Adrenal gland (tissue), 12 donors: ENCODE results near the gene BUD23. TPM values are rescaled to one million over a fixed set of nuclear protein-coding genes. Genes with fewer than 3 reads are reported as not detected.

ENCODE experiments used
- DNase-seq, 7 donors: peaks; one replicate each; pipeline ENCODE4 v3.0.0-alpha.2; 2019 to 2020
- H3K27ac ChIP-seq, 5 donors: fragments of 200-600 bp; sonication (generic) in 4 of 5; 1 replicate in 3 of 5; 2 replicates in 2 of 5; pipeline versions ENCODE4 v1.5.1 to v1.8.0; 2016 to 2020; ENCODE audit warnings: mild to moderate bottlenecking in 1 of 5
- H3K27me3 ChIP-seq: fragments of 200-600 bp; 2 replicates; pipeline ENCODE4 v1.8.0; 2021
- H3K36me3 ChIP-seq, 2 donors: fragments of 200-600 bp; replicated peaks in 1 of 2; 1 replicate in 1 of 2; 2 replicates in 1 of 2; pipeline versions ENCODE4 v1.5.1 to v1.8.0; 2018 to 2022
- H3K4me1 ChIP-seq, 2 donors: fragments of 200-600 bp; replicated peaks in 1 of 2; 1 replicate in 1 of 2; 2 replicates in 1 of 2; pipeline versions ENCODE4 v1.5.1 to v1.8.0; 2018 to 2021
- H3K4me3 ChIP-seq, 4 donors: fragments of 200-600 bp; sonication (generic) in 3 of 4; one replicate each; pipeline ENCODE4 v1.5.1; 2016 to 2018
- H3K9me3 ChIP-seq, 3 donors: fragments of 200-600 bp; sonication (generic) in 1 of 3; replicated peaks in 1 of 3; 1 replicate in 2 of 3; 2 replicates in 1 of 3; pipeline versions ENCODE4 v1.5.1 to v1.8.0; 2016 to 2021
- CTCF ChIP-seq, 6 experiments: fragments of 450-650 bp in 4 of 6; fragments of 200-600 bp in 2 of 6; sonication (generic) in 1 of 6; IDR thresholded peaks; 1 replicate in 5 of 6; 2 replicates in 1 of 6; pipeline versions ENCODE4 v1.5.1 to v1.8.0; 2016 to 2021; ENCODE audit warnings: antibody characterized with exemption in 6 of 6, mild to moderate bottlenecking in 2 of 6, moderate library complexity in 1 of 6
- POLR2A ChIP-seq, 2 donors: fragments of 450-650 bp; IDR thresholded peaks; one replicate each; pipeline ENCODE4 v1.6.1; 2017; ENCODE audit warnings: antibody characterized with exemption in 2 of 2, mild to moderate bottlenecking in 2 of 2, moderate library complexity in 1 of 2
- WGBS, 4 donors: extraction: QIAGEN DNeasy Blood & Tissue Kit in 2 of 4; methylation state at CpG; one replicate each; pipeline versions ENCODE4 v1.1.5 to v1.1.7; 2013 to 2017; 5-methylcytosine and 5-hydroxymethylcytosine counted together
- intact Hi-C, 2 donors: fragments of 100-400 bp; cut with DNase I; formaldehyde crosslinking; loops; one replicate each; pipeline versions ENCODE4 v1.14.1 to v1.15.0; 2022 to 2023
- polyA plus RNA-seq, 3 donors: library from polyadenylated mRNA; stranded (reverse); fragments of 200-250 nt in 2 of 3; fragments of 350-450 nt in 1 of 3; fragmentation: Illumina TruSeq in 1 of 3; extraction: RNeasy Lipid Tissue Mini Kit (QIAGEN cat#74804) in 1 of 3; gene quantifications; one replicate each; pipeline ENCODE4 v1.2.3, GENCODE V29; 2013 to 2014
- total RNA-seq, 9 donors: library from RNA; depleted of rRNA in 4 of 9; stranded (reverse); fragments of >200 nt in 4 of 9; fragments of 120-200 nt in 1 of 9; fragmentation: NEBNext Ultra II Directional in 1 of 9; extraction: Animal tissue kit (Norgen Biotek cat#: 25700) in 1 of 9; gene quantifications; one replicate each; pipeline versions ENCODE4 v1.1.0 to v1.2.4, GENCODE V29; 2013 to 2023
- donor health status: healthy with polysubstance abuse.
- donor health status: Bipolar disorder and iron deficiency.
- donor health status: DM: yes; HTN: yes; CAD: no.
- donor health status: DM: no; HTN: no; CAD: no.
- donor health status: DM: no; HTN: no; CAD: no.
- donor health status: DM: yes; HTN: yes; CAD: no.

The BUD23 gene
- total and polyA plus RNA-seq, 12 donors: 34.7 to 123 (median 64.5) TPM

GRCh38 chr7:73734619-73735527 is 51.5 kb downstream of the BUD23 start:
- Histone ChIP-seq H3K4me1 (peaks cover 7 to 8% of the 10 kb centered on the region in 2 donors), H3K9me3 (no peaks in the 10 kb centered on the region), H3K27me3 (no peaks in the 10 kb centered on the region), H3K27ac (peak overlapping the region in 2 of 5 donors; percentile 49 to 79), H3K4me3 (no peak overlapping the region), H3K36me3 (peaks cover 0 to 7% of the 10 kb centered on the region in 2 donors)
- DNase-seq: peak; percentile 71 to 92 (median 82)
- intact Hi-C loops: no loop called here
- no peak for TF ChIP-seq POLR2A (IDR thresholded peaks at IDR 0.05)
- peak; percentile 70 to 93 (median 77) for TF ChIP-seq CTCF (IDR thresholded peaks at IDR 0.05)
- WGBS, 4 donors: 55 to 67% (median 61%) methylated on average over 13 to 16 of the region's 16 CpGs

- TF ChIP-seq CTCF (IDR thresholded peaks at IDR 0.05) (no peak), POLR2A (IDR thresholded peaks at IDR 0.05) (no peak)
- intact Hi-C loops: no loop called here
- no peak for DNase-seq
- H3K4me3 ChIP-seq: no peak overlapping the region
- no peaks in the 10 kb centered on the region for H3K27me3 ChIP-seq
- no peaks in the 10 kb centered on the region for H3K9me3 ChIP-seq
- peak overlapping the region in 1 of 5 donors; percentile 79 for H3K27ac ChIP-seq
- 91 to 96% (median 95%) methylated on average over 7 to 8 of the region's 8 CpGs for WGBS, 4 donors
- H3K4me1 ChIP-seq: peaks cover 7 to 8% of the 10 kb centered on the region in 2 donors
- H3K36me3 ChIP-seq: peaks cover 0 to 7% of the 10 kb centered on the region in 2 donors
Observed at GRCh38 chr7:73735528-73735905, 52.1 kb downstream of the BUD23 start.

GRCh38 chr7:73736885-73737284 is 53.5 kb downstream of the BUD23 start:
- peaks cover 7 to 8% of the 10 kb centered on the region in 2 donors for H3K4me1 ChIP-seq
- TF ChIP-seq POLR2A (IDR thresholded peaks at IDR 0.05) (no peak), CTCF (IDR thresholded peaks at IDR 0.05) (no peak)
- intact Hi-C loops: no loop called here
- no peak overlapping the region for H3K27ac ChIP-seq
- H3K27me3 ChIP-seq: no peaks in the 10 kb centered on the region
- WGBS, 4 donors: 93 to 94% (median 93%) methylated on average over 8 to 14 of the region's 14 CpGs
- DNase-seq: peak in 1 of 7 donors; percentile 13
- H3K4me3 ChIP-seq: no peak overlapping the region
- no peaks in the 10 kb centered on the region for H3K9me3 ChIP-seq
- peaks cover 0 to 7% of the 10 kb centered on the region in 2 donors for H3K36me3 ChIP-seq

GRCh38 chr7:73737491-73738219 is 54.3 kb downstream of the BUD23 start:
- 72 to 80% (median 75%) methylated on average over 13 to 17 of the region's 17 CpGs for WGBS, 4 donors
- DNase-seq: peak in 1 of 7 donors; percentile 18
- intact Hi-C loops: no loop called here

More at GRCh38 chr7:73737491-73738219, 54.3 kb downstream of the BUD23 start:
- peaks cover 0 to 7% of the 10 kb centered on the region in 2 donors for H3K36me3 ChIP-seq
- H3K4me1 ChIP-seq: peaks cover 7 to 8% of the 10 kb centered on the region in 2 donors
- TF ChIP-seq POLR2A (IDR thresholded peaks at IDR 0.05) (no peak), CTCF (IDR thresholded peaks at IDR 0.05) (no peak)
- H3K27me3 ChIP-seq: no peaks in the 10 kb centered on the region
- H3K4me3 ChIP-seq: peak overlapping the region in 3 of 4 donors; percentile 63 to 78 (median 75)
- H3K27ac ChIP-seq: peak overlapping the region in 2 of 5 donors; percentile 72 to 84
- H3K9me3 ChIP-seq: no peaks in the 10 kb centered on the region
